ENCODE measurements around the gene EPAS1.

DNA sequence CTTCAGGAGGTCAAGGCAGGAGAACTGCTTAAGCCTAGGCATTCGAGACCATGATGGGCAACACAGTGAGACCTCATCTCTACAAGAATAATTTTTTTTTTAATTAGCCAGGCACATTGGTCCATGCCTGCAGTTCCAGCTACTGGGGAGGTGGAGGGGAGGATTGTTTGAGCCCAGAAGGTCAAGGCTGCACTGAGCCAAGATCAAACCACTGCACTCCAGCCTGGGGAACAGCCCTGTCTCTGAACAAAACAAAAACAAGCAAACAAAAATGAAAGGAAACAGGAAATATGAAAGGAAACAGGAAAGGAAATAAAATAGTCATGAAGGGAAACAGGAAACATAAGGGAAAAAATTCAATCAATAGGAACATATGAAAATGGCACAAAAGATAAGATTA lies 117.5 kb downstream of the EPAS1 start:
- TF ChIP-seq POLR2AphosphoS5 (IDR thresholded peaks at IDR 0.05) (no peak), POLR2A (IDR thresholded peaks at IDR 0.05) (no peak), EP300 (IDR thresholded peaks at IDR 0.05; ENCODE audit: low read depth) (no peak)
- TF ChIP-seq, protein P1, sequence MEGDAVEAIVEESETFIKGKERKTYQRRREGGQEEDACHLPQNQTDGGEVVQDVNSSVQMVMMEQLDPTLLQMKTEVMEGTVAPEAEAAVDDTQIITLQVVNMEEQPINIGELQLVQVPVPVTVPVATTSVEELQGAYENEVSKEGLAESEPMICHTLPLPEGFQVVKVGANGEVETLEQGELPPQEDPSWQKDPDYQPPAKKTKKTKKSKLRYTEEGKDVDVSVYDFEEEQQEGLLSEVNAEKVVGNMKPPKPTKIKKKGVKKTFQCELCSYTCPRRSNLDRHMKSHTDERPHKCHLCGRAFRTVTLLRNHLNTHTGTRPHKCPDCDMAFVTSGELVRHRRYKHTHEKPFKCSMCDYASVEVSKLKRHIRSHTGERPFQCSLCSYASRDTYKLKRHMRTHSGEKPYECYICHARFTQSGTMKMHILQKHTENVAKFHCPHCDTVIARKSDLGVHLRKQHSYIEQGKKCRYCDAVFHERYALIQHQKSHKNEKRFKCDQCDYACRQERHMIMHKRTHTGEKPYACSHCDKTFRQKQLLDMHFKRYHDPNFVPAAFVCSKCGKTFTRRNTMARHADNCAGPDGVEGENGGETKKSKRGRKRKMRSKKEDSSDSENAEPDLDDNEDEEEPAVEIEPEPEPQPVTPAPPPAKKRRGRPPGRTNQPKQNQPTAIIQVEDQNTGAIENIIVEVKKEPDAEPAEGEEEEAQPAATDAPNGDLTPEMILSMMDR (IDR thresholded peaks at IDR 0.05): no peak

All from transverse colon (tissue), 4 donors.